ENCODE data around the gene RNF220. TPM values are rescaled to one million over a fixed set of nuclear protein-coding genes. Genes with fewer than 3 reads are reported as not detected.

Gene RNF220
- total RNA-seq, 1 donor from 2014 or later = 58.4 TPM

DNA sequence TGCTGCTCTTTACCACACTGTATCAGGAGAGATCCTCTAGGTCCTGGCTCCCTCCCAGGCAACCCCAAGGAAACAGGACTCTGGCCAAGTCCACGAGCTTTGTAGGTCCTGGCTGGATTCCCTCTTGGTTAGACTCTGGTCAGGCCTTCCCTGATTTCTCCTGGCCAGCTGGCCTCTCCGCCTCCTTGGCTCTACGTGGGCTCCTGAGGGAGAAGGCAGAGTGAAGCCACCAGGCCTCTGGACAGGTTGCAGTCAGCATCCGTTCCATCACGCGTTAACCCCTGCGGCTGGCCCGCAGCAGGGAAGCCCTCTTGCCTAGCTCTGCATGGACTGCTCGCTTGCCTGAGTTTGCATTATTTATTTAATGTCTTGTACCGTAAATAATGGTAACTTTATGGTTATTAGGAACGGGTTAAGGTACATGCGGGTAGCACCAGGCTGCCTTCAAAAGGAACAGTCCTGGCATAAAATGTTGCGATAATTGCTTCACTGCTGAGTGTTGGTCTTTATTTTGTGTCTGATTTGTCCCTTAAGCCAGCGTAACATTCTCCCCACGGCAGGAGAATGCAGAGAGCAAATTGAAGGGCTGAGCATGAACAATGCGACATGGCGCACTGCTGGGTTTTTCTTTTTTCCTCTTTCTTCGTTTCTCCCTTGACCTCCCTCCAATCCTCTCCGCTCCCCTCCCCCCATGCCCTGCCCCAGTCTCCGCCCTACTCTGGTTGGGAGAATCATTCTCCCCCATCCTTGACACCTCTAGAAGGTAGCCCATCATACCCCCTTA is 100.3 kb downstream of the RNF220 start:
- Mint-ChIP-seq H3K36me3 (ENCODE audit: low read depth) (peaks cover 1% of the 10 kb centered on the region), H3K4me1 (ENCODE audit: low read depth) (peaks cover 2% of the 10 kb centered on the region), H3K27ac (ENCODE audit: unreplicated experiment) (no peak overlapping the region), H3K4me3 (ENCODE audit: unreplicated experiment) (no peak overlapping the region), H3K9me3 (ENCODE audit: low read depth) (no peaks in the 10 kb centered on the region), H3K27me3 (ENCODE audit: low read depth) (peaks cover 42% of the 10 kb centered on the region)
- no peak for DNase-seq (ENCODE audit: low spot score)
- TF ChIP-seq, protein P1, sequence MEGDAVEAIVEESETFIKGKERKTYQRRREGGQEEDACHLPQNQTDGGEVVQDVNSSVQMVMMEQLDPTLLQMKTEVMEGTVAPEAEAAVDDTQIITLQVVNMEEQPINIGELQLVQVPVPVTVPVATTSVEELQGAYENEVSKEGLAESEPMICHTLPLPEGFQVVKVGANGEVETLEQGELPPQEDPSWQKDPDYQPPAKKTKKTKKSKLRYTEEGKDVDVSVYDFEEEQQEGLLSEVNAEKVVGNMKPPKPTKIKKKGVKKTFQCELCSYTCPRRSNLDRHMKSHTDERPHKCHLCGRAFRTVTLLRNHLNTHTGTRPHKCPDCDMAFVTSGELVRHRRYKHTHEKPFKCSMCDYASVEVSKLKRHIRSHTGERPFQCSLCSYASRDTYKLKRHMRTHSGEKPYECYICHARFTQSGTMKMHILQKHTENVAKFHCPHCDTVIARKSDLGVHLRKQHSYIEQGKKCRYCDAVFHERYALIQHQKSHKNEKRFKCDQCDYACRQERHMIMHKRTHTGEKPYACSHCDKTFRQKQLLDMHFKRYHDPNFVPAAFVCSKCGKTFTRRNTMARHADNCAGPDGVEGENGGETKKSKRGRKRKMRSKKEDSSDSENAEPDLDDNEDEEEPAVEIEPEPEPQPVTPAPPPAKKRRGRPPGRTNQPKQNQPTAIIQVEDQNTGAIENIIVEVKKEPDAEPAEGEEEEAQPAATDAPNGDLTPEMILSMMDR (IDR thresholded peaks at IDR 0.05) = no peak

DNA sequence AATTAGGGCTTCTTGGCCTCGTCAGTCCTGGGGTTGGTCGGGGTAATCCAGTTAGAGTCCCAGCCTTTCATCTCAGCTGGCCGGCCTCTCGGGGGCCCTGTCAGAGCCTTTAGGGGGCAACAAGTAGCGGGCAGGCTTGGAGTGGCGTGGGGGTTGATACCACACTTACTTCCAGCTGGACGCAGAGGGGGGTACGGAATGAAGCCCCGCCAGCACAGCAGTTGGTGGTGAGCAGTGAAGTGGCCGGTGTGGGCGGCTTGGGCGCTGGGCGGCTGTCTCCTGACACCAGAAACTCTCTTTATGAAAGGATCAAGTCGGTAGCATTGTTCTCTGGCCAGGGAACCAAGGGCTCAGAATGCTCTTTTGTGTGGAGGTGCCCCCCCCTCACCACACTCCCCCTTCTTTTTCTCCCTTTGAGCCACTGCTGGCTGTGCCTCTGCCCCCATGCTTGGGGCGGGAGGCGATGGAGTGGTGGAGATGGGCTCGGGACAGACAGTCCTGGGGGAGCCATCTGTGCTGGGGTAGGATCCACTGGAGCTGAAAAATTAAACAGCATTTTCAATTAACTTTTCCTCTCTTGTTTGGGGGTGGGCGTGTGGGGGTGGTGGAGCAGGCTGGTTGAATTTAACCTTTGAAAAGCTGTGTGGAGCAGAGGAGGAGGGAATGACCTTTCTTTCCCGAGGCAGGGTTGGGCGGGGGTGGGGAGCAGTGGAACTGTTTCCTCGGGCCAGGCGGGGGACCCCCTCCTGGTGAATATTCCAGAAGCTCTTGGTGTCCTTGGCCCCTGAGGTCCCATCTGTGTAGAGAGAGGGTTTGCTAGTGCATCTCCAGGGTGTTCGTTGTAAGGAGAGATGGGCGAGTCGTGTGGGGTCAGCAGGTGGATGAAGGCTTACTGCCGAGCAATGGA is 102.7 kb downstream of the RNF220 start:
- DNase-seq (ENCODE audit: low spot score) = no peak
- H3K4me3 Mint-ChIP-seq (ENCODE audit: unreplicated experiment) = no peak overlapping the region
- H3K36me3 Mint-ChIP-seq (ENCODE audit: low read depth) = peaks cover 3% of the 10 kb centered on the region
- H3K4me1 Mint-ChIP-seq (ENCODE audit: low read depth) = no peaks in the 10 kb centered on the region
- no peaks in the 10 kb centered on the region for H3K9me3 Mint-ChIP-seq (ENCODE audit: low read depth)
- TF ChIP-seq, protein P1 (IDR thresholded peaks at IDR 0.05) = no peak
- no peak overlapping the region for H3K27ac Mint-ChIP-seq (ENCODE audit: unreplicated experiment)
- H3K27me3 Mint-ChIP-seq (ENCODE audit: low read depth) = peaks cover 63% of the 10 kb centered on the region

GRCh38 chr1:44508397-44508745 is 103.3 kb downstream of the RNF220 start:
- TF ChIP-seq, protein P1 (IDR thresholded peaks at IDR 0.05) = no peak
- DNase-seq (ENCODE audit: low spot score) = no peak
- Mint-ChIP-seq H3K4me1 (ENCODE audit: low read depth) (no peaks in the 10 kb centered on the region), H3K36me3 (ENCODE audit: low read depth) (peaks cover 3% of the 10 kb centered on the region), H3K4me3 (ENCODE audit: unreplicated experiment) (no peak overlapping the region), H3K27me3 (ENCODE audit: low read depth) (peaks cover 63% of the 10 kb centered on the region), H3K27ac (ENCODE audit: unreplicated experiment) (no peak overlapping the region), H3K9me3 (ENCODE audit: low read depth) (no peaks in the 10 kb centered on the region)

- no peaks in the 10 kb centered on the region for H3K9me3 Mint-ChIP-seq (ENCODE audit: low read depth)
- H3K36me3 Mint-ChIP-seq (ENCODE audit: low read depth) = peaks cover 3% of the 10 kb centered on the region
- peaks cover 70% of the 10 kb centered on the region for H3K27me3 Mint-ChIP-seq (ENCODE audit: low read depth)
- H3K4me1 Mint-ChIP-seq (ENCODE audit: low read depth) = no peaks in the 10 kb centered on the region
- H3K4me3 Mint-ChIP-seq (ENCODE audit: unreplicated experiment) = no peak overlapping the region
- TF ChIP-seq, protein P1 (IDR thresholded peaks at IDR 0.05) = no peak
- H3K27ac Mint-ChIP-seq (ENCODE audit: unreplicated experiment) = no peak overlapping the region
- no peak for DNase-seq (ENCODE audit: low spot score)
These were observed 106.3 kb downstream of the RNF220 start for GRCh38 chr1:44511363-44511762.

DNA sequence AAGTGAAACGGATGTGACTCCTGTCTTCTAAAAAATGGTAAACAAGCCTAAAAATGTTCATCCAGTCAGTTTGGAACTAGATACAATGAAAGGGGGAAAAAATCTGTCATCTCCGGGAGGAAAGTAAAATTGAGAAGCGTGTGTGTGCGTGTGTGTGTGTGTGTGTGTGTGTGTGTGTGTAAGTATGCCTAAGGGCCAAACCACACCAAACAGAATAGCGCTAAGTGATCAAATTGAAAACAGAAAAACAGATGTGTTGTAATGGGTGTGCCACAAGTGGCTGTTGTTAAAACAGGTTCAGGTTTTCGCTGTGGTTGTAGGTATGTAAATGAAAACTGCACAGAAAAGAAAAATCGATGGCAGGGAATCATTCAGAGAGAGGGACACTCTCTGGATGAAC is 106.7 kb downstream of the RNF220 start:
- no peak overlapping the region for H3K27ac Mint-ChIP-seq (ENCODE audit: unreplicated experiment)
- no peaks in the 10 kb centered on the region for H3K9me3 Mint-ChIP-seq (ENCODE audit: low read depth)
- H3K27me3 Mint-ChIP-seq (ENCODE audit: low read depth) = peaks cover 70% of the 10 kb centered on the region
- DNase-seq (ENCODE audit: low spot score) = no peak
- H3K4me1 Mint-ChIP-seq (ENCODE audit: low read depth) = no peaks in the 10 kb centered on the region
- H3K36me3 Mint-ChIP-seq (ENCODE audit: low read depth) = peaks cover 5% of the 10 kb centered on the region
- H3K4me3 Mint-ChIP-seq (ENCODE audit: unreplicated experiment) = no peak overlapping the region
- TF ChIP-seq, protein P1 (IDR thresholded peaks at IDR 0.05) = no peak

Data from chondrocyte (in vitro differentiated cells).